H7 (cell line): ENCODE results near the gene REEP3. TPM values are rescaled to one million over a fixed set of nuclear protein-coding genes. Genes with fewer than 3 reads are reported as not detected.
"Not testable (repeated sequence)": the region's sequence is repeated elsewhere in the genome, so short reads cannot be mapped to it uniquely, and the experiment has no call there.

Source experiments
- DNase-seq: peaks from one replicate; pipeline ENCODE4 v3.0.0; 2012
- H3K27me3 ChIP-seq: 2 replicates; pipeline ENCODE4 v1.6.0; 2011; ENCODE audit warnings: mild to moderate bottlenecking, low read length; ENCODE audit not compliant: control insufficient read depth, insufficient read depth
- H3K36me3 ChIP-seq: replicated peaks from 2 replicates; pipeline ENCODE4 v1.5.1; 2011; ENCODE audit warnings: low read length; ENCODE audit not compliant: control insufficient read depth, insufficient read depth
- H3K4me3 ChIP-seq: 2 replicates; pipeline ENCODE4 v1.5.1; 2011; ENCODE audit warnings: low read depth, mild to moderate bottlenecking, control low read depth, low read length, moderate library complexity; ENCODE audit not compliant: insufficient read depth
- total RNA-seq: library from RNA; depleted of rRNA; stranded (reverse); fragments of >200 nt; shearing (Covaris generic); gene quantifications from 2 replicates; pipeline ENCODE4 v1.2.3, GENCODE V29; 2014

Gene REEP3
- total RNA-seq, 1 experiment from 2014 or later: 16.1 TPM

- no peaks in the 10 kb centered on the region for H3K36me3 ChIP-seq
- no peaks in the 10 kb centered on the region for H3K27me3 ChIP-seq
- DNase-seq: no peak
Measured at GRCh38 chr10:63653747-63654146, 132.5 kb downstream of the REEP3 start.

DNA sequence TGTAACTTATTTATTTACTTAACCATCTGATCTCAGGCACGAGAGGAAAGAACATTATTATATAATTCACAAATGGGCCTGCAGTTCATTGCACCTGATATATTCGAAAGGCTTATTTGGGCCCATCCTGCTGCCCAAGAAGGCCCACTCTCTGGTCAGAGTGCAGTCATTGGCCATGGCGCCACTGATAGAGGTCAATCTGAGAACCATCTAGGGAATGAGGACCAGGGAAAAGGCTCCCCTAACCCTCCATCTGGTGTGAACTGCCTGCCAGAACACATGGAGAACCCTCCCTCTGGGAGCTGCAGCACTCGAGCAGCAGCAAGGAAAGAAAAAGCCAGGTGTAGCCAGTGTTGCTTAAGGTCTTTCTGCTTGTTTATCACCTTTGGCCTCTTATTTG is 136.6 kb downstream of the REEP3 start:
- Histone ChIP-seq H3K4me3 (no peak overlapping the region), H3K36me3 (no peaks in the 10 kb centered on the region), H3K27me3 (no peaks in the 10 kb centered on the region)
- DNase-seq: no peak

More at GRCh38 chr10:63653747-63654146, 132.5 kb downstream of the REEP3 start:
- no peak overlapping the region for H3K4me3 ChIP-seq

DNA sequence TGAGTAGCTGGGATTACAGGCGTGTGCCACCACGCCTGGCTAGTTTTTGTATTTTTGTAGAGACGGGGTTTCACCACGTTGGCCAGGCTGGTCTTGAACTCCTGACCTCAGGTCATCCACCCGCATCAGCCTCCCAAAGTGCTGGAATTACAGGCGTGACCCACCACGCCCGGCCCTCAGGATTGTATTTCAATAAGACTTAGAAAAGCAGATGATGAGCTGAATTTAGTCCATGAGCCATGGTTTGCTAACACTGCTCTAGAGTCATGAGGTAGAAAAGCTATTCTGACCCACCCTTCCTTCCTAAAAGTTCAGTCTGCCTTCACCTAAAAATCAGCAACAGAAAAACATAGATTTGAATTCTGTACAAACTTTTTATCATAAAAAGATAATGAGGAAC is 139.7 kb downstream of the REEP3 start:
- not testable (repeated sequence) for H3K36me3 ChIP-seq, H3K4me3 ChIP-seq, H3K27me3 ChIP-seq, DNase-seq

DNA sequence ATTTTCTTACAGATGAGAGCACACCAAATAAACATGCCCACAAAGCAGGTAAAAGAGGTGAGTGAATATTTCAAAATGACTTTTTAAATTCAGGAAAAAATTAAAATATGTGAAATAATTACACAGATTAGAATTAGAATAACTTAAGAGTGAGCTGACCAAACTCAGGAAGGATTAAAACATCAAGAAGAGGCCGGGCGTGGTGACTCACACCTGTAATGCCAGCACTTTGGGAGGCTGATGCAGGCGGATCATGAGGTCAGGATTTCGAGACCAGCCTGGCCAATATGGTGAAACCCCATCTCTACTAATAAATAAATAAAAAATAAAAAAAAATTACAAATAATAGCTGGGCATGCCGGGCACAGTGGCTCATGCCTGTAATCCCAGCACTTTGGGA is 140.1 kb downstream of the REEP3 start:
- H3K36me3 ChIP-seq: no peaks in the 10 kb centered on the region
- no peaks in the 10 kb centered on the region for H3K27me3 ChIP-seq

DNA sequence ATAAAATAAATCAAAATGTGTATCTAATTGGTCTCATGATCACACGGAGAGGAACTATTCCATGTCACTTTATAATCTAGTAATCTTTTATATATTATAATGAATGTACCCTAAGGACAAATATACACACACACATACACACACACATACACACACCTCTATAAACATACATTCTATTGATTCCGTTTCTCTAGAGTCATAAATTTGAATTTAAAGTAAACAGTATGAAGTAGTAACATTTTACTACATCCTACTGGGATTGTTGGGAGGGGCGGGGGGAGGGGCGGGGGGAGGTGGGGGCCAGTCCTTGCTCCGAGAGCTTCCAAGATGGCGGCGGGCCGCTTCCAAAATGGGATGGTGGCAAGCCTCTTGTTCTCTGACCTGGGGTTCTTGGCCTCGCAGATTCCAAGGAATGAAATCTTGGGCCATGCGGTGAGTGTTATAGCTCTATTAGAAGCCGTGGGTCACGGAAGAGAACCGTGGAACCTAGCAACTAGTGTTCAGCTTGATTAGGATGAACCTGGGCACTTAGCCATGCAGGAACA is 143.2 kb downstream of the REEP3 start:
- no peak for DNase-seq
- no peaks in the 10 kb centered on the region for H3K36me3 ChIP-seq
- H3K4me3 ChIP-seq: no peak overlapping the region
- no peaks in the 10 kb centered on the region for H3K27me3 ChIP-seq

More for the DNA sequence above, 140.1 kb downstream of the REEP3 start:
- DNase-seq: no peak
- no peak overlapping the region for H3K4me3 ChIP-seq

DNA sequence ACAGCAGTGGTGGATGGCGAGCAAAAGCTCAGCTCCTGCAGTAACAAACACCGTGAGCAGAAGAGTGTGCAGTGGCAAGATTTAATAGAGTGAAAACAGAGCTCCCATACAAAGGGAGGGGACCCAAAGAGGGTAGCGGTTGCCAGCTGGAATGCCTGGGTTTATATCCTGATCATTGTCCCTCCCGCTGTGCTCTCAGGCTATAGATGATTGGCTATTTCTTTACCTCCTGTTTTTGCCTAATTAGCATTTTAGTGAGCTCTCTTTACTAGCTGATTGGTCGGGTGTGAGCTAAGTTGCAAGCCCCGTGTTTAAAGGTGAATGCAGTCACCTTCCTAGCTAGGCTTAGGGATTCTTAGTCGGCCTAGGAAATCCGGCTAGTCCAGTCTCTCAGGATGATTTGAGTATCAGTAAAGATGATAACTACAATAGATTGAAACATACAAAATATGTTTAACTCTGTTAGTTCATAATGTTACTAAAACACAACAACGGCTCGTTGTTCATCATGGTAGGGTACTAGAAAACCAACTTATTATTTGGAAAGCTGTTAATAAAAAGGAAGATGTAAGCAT is 143.9 kb downstream of the REEP3 start:
- not testable (repeated sequence) for H3K4me3 ChIP-seq, H3K36me3 ChIP-seq

GRCh38 chr10:63665670-63666134 is 144.5 kb downstream of the REEP3 start:
- Histone ChIP-seq H3K4me3 (no peak overlapping the region), H3K27me3 (no peaks in the 10 kb centered on the region), H3K36me3 (no peaks in the 10 kb centered on the region)
- DNase-seq: no peak

More for the DNA sequence above, 143.9 kb downstream of the REEP3 start:
- not testable (repeated sequence) for DNase-seq, H3K27me3 ChIP-seq

- no peak overlapping the region for H3K4me3 ChIP-seq
- no peak for DNase-seq
- H3K27me3 ChIP-seq: no peaks in the 10 kb centered on the region
- no peaks in the 10 kb centered on the region for H3K36me3 ChIP-seq
Measured at GRCh38 chr10:63666836-63667383, 145.7 kb downstream of the REEP3 start.

DNA sequence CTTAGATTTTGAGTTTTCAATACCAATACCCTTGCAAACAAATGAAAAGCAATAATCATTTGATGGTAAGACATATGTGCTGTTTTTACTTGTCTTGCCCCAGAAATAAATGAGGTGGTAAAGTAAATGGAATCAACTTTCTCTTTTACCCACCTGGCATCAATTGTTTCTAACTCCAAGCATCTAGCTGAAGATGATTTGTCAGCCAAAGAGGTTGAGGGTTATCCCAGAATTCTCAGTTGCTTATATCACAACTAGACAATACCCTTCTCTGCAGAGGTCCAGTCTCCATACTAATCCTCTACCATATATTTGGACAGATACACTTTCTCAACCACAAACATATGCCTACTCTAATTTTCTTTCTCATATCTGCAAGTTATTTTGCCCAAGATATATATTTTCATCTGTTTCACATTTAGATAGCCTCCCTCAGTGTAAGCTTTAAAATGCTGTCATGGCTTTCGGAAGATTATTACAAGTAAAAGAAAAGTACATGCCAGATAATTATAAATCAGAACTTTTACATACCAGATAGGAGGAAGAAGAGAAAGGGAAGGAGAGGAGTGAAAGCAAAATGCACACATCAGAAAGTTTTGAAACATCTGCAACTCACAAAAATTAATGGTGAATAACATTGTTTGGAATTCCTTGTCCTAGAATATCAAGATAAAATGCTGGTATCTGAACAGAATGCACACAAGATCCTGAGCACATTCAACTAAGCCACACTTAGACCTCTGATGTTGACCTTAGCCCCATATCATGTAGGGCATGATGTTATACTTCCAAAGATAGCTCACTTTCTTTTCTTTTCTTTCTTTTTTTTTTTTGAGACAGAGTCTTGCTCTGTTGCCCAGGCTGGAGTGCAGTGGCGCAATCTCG is 146.6 kb downstream of the REEP3 start:
- Histone ChIP-seq H3K4me3 (no peak overlapping the region), H3K36me3 (no peaks in the 10 kb centered on the region), H3K27me3 (no peaks in the 10 kb centered on the region)
- no peak for DNase-seq

- Histone ChIP-seq H3K36me3 (no peaks in the 10 kb centered on the region), H3K4me3 (no peak overlapping the region), H3K27me3 (no peaks in the 10 kb centered on the region)
- DNase-seq: peak; percentile 34
Measured at GRCh38 chr10:63670291-63670898, 149.2 kb downstream of the REEP3 start.

DNA sequence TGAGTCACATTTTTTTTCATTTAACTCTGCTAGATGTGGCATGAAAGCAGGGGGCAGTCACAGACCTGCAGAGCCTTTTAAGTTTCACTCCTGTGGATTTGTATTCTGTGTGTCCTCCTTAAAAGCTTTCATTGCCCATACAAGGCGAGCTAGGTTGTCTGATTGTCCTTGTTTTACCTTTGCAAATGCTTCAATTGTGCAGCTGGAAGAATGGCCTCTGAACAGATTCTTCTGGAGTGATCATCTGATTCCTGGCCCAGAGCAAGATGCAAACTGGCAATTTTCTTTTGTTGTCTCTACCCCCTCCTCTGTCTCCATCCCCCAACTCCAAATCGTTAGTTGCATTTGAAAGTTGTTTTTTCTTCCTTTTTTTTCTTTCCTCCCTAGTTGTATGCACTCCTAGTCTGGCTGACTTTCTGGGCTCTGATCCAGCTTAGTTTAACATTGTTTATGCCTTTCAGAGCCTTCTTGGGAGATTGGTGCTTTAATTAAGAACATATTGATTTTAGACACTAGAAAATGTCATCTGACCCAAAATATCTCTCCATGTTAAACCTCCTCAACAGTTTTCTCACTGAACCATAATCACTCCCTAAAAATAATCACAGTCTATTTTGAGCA is 150.2 kb downstream of the REEP3 start:
- H3K27me3 ChIP-seq: no peaks in the 10 kb centered on the region
- H3K4me3 ChIP-seq: no peak overlapping the region

DNA sequence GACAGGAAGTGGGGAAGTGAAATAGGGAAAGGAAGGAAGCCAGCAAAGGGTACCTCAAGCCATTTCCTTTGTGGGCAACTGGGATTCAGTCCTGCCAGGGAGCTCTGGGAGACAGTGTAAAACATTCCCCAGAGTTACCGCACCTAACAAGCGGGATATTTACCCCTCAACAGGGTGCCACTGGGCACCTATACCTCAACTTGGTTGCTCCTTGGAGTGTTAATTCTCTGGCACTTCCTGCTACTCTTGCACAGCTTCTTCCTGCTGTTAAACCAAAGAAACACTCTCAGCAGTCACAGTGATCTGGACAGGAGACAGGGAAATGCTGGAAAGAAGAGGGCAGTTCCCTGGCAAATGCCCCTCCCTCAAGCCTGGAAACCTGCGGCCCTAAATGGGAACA is 151.3 kb downstream of the REEP3 start:
- Histone ChIP-seq H3K27me3 (no peaks in the 10 kb centered on the region), H3K36me3 (no peaks in the 10 kb centered on the region), H3K4me3 (no peak overlapping the region)
- no peak for DNase-seq

More for the DNA sequence above, 150.2 kb downstream of the REEP3 start:
- H3K36me3 ChIP-seq: no peaks in the 10 kb centered on the region
- no peak for DNase-seq

DNA sequence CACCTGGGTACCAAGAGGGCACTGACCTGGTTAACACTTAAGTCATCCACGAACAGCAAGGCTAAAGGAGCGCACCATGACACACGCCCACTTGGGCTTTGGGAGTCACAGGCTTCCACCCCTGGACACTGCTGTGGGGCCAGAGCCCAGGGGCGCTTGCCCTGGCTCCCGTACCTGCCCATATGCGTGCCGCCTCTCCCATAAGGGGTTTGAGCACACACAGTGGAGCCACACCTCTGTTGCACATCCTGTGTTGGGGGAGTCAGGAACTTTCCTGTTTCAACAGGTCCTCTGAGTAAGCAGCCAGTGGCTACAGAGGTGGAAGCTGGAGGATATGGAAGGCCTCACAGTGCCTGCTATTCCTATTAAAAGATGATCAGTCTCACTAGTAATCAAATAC is 152.0 kb downstream of the REEP3 start:
- DNase-seq: no peak
- H3K4me3 ChIP-seq: no peak overlapping the region
- no peaks in the 10 kb centered on the region for H3K27me3 ChIP-seq
- no peaks in the 10 kb centered on the region for H3K36me3 ChIP-seq

- Histone ChIP-seq H3K4me3 (no peak overlapping the region), H3K27me3 (no peaks in the 10 kb centered on the region), H3K36me3 (no peaks in the 10 kb centered on the region)
- no peak for DNase-seq
Measured at GRCh38 chr10:63673846-63674245, 152.6 kb downstream of the REEP3 start.
